GM10248 (cell line): ENCODE measurements around the gene RIMS3.

Experiments
- CTCF ChIA-PET: fragments of 300-600 bp; sonication (Branson Sonifier 250); formaldehyde crosslinking; extraction: SDS; loops from one replicate; lab custom pipeline; 2021; ENCODE audit warnings: antibody characterized with exemption; lab: Yijun Ruan, JAX
- POLR2A ChIA-PET: fragments of 350-650 bp; sonication (Branson Sonifier 250); formaldehyde crosslinking; extraction: SDS; loops from one replicate; lab custom pipeline; 2020; ENCODE audit warnings: antibody characterized with exemption; lab: Yijun Ruan, JAX
- DNase-seq: peaks from one replicate; pipeline ENCODE4 v3.0.0; 2012; ENCODE audit errors: extremely low spot score
- CTCF ChIP-seq: IDR thresholded peaks from 2 replicates; pipeline ENCODE4 v1.5.1; 2012; ENCODE audit warnings: mild to moderate bottlenecking, low read depth; ENCODE audit errors: extremely low read depth, missing control alignments, control extremely low read depth

The RIMS3 gene

DNA sequence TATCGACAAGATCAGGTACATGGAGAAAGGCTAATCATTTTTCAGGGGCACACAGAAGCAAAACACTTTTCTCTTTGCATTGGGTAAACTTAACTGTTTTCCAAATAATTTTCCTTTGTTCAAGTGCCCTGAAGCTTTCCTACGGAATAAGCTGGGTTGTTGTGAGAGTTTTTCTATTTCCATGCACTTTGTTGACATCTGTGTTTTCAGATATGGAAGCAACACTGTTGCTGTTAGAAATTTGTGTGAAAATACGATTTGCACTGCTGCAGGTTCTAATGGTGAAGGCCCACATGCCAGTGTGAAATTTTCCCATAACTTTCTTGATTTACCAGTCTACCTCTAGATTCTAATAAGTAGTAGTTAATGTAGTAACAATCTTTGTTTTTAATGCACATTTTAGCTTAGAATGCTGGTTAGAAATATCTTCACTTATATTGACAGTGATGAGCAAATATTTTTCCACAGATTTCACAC is 44.4 kb upstream of the RIMS3 start:
- CTCF ChIA-PET: interaction anchor here (0.9 to 3.1 kb wide), 6 partner anchors 9 to 62 kb away, joined by 3 to 12 read pairs (median 4); partner anchors contain the start of gene NFYC
- POLR2A ChIA-PET: no interaction called here

GRCh38 chr1:40709100-40709801 is 43.8 kb upstream of the RIMS3 start:
- ChIA-PET CTCF (interaction anchor here (0.9 to 3.1 kb wide), 9 partner anchors 8 to 63 kb away, joined by 3 to 12 read pairs (median 4); partner anchors contain the start of gene NFYC), POLR2A (interaction anchor here (1.0 kb wide), 1 partner anchor 18 kb away, joined by 3 read pairs; the partner anchor contains the start of gene NFYC)

More for the DNA sequence above, 44.4 kb upstream of the RIMS3 start:
- no peak for DNase-seq
- TF ChIP-seq CTCF: no peak

DNA sequence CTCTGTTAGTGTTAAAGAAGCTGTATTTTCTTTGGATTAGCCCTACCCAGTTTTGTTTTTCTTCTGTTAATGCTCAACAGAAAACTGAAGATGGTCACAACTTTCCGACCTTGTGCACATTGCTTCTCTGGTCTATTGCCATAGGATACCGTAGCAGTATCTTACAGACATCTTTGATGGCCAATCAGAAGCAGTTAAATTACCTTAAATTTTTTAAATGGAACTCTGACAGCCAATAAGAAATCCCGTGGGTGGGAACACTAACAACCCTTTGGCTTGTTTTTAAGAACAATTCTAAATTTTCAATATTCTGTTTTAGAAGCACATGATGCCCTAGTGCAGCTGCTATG is 43.2 kb upstream of the RIMS3 start:
- ChIA-PET POLR2A (interaction anchor here (1.0 kb wide), 1 partner anchor 18 kb away, joined by 3 read pairs; the partner anchor contains the start of gene NFYC), CTCF (interaction anchor here (1.1 to 1.7 kb wide), 4 partner anchors 15 to 40 kb away, joined by 3 to 4 read pairs (median 3); partner anchors contain the start of gene NFYC)
- DNase-seq: peak; percentile 65
- TF ChIP-seq CTCF: no peak

More at GRCh38 chr1:40709100-40709801, 43.8 kb upstream of the RIMS3 start:
- peak; percentile 79 for DNase-seq
- no peak for TF ChIP-seq CTCF

GRCh38 chr1:40706626-40707025 is 41.1 kb upstream of the RIMS3 start:
- ChIA-PET POLR2A (no interaction called here), CTCF (interaction anchor here (1.2 to 1.4 kb wide), 4 partner anchors 10 to 37 kb away, joined by 3 to 5 read pairs (median 3); no protein-coding TSS in a partner anchor)
- no peak for DNase-seq
- no peak for TF ChIP-seq CTCF

- ChIA-PET CTCF (interaction anchor here (1.0 to 1.4 kb wide), 3 partner anchors 12 to 70 kb away, joined by 3 to 6 read pairs (median 3); no protein-coding TSS in a partner anchor), POLR2A (no interaction called here)
- no peak for DNase-seq
- no peak for TF ChIP-seq CTCF
These were observed 39.6 kb upstream of the RIMS3 start for GRCh38 chr1:40704817-40705733.
